Retina (tissue), 1 donor: ENCODE data around the gene ZNF691.
"Not testable (repeated sequence)": the region's sequence is repeated elsewhere in the genome, so short reads cannot be mapped to it uniquely, and the experiment has no call there.

Source experiments
- DNase-seq: peaks from one replicate; pipeline ENCODE4 v3.0.0-alpha.2; 2016

ZNF691 gene

DNA sequence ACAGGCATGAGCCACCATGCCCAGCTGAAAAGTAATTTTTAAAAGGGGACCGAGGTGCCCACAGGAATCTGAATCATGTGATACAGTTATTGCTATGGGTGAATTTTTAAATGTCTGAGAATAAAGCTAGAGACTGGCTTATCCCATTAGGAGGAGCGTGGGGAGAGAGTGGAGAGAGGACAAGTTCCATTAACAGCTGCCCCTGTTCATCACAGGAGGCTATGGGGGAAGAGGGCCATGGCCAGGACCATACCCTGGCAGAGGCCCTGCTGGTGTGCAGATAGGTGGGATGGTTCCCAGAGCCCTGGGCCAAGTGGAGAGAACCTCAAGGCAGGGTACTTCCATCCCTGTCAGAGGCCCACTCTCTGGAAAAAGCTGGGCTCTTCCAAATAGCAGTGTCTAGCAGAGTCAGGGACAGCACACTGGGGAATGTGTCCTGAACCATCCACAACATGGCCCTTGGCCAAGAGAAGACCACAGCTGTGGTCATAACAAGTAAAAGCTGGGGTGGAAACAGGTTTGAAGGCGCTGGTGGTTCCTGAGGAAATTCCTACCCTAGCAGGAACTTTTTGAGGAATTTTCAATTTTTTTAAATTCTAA lies 13.7 kb upstream of the ZNF691 start:
- no peak for DNase-seq

DNA sequence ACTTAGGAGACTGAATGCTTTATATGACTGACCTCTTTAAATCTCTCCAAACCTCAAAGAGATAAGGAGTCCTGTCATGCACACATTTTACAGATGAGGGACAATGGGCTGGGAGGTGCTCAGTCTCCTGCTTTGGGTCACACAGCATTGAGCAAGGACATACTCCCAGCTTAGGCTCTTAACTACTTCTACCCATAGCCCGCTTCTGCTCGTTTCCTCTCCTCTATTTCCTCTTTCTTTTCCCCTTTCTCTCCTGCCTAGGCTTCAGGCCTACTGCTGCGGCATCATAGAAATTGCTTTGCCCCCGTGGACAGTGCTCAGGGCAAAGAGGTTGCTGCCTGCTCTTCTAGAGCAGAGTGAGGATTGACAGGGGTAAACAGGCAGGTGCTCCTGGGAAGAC lies 12.4 kb upstream of the ZNF691 start:
- no peak for DNase-seq

DNA sequence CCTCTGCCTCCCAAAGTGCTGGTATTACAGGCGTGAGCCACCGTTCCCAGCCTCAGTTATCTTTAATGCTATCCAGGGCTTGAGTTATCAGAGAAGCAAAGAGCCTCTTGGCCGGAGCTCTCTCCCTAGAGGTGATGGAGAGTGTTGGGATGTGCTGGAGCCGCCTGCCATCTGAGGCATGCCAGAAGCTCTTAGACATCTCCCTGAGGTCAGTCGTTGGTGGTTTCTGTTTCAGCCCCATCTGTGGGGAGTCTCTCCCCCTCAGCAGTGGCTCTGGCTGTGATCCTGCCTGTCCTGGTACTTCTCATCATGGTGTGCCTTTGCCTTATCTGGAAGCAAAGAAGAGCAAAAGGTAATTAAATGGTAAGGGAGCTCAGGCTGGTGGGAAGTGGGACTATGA lies 11.6 kb upstream of the ZNF691 start:
- DNase-seq = no peak

DNA sequence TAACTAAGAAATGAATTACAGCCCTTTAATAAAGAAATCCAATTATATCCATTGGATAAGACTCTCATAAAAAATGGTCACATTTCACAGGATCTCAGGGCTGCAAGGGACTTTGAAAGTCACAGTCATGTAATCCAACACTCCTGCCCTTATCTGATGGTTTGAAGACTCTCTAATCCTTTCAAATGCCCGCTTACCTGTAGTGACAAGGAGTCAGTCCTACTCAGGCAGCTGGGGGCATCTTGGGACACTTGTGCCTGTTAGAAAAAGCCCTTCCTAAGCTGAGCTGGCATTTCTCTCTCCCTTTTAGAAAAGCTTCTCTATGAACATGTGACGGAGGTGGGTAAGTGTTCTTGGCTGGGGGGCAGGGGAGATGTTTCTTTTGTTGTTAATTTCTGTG lies 11.0 kb upstream of the ZNF691 start:
- DNase-seq = no peak

DNA sequence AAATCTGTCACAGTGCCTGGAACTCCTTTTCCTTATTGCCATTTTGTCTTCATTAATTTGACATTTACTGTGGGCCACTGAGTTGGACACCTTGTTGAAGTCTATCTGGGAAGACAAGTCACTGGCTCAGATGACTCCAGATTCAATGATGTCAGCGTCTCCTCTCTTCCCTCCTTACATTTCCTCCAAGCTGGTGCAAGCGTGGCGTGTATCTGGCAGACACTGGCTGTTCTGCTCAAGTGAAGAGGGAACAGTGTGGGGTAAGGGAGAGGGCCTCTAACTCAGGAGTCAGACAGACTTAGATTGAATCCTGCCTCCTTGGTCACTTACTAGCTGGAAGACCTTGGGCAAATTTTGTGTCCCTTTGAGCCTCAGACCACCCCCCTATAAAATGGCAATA lies 8.7 kb upstream of the ZNF691 start:
- no peak for DNase-seq

DNA sequence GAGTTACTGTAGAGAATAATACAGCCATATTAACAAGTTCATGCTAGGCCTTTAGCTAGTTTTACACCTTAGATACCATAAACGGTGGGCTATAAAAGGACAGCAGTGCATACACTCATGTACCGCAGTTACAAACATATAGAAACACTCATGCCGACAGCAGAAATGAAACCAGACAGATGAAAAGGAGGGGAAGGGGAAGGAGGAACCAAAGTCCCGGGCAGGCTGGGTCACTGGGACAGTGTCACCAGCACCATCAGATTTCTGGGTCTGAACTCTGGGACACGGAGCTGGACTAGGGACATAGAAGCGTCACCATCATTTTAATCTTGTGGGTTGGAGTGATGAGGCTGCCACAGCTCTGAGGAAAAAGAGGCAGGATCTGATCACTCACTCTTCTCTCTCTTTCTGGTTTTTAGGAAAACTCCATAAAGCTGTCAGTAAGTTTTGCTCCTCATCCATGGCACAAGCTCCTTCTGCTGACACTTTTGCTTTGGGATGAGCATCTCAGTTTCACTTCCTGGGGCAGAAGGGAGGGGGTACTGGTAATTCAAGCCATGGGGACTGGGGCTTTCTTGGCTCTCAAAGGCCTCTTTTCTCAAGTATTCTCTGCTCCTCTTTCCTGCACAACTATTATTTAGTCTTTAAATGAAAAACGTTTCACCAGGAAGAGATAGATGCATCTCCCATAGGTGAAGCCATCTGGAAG lies 7.8 kb upstream of the ZNF691 start:
- DNase-seq = no peak

DNA sequence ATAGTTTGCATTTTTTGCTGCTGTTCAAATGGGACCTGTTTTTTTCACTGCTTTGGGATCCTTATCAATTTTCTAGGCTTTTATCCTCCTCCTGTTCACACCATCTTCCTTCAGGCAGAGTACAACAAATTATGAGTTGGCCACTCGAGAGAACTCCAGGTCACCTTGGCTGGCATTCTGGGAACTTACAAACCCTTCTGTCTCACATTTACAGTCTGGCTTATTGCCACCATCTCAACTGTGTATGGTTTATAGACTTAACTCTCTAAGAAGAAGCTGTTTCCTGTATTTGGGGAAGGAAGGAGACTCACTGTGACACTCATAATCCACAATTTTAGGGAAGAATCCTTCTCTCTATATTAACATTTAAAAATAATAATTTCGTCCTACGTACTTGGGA lies 5.4 kb upstream of the ZNF691 start:
- no peak for DNase-seq

DNA sequence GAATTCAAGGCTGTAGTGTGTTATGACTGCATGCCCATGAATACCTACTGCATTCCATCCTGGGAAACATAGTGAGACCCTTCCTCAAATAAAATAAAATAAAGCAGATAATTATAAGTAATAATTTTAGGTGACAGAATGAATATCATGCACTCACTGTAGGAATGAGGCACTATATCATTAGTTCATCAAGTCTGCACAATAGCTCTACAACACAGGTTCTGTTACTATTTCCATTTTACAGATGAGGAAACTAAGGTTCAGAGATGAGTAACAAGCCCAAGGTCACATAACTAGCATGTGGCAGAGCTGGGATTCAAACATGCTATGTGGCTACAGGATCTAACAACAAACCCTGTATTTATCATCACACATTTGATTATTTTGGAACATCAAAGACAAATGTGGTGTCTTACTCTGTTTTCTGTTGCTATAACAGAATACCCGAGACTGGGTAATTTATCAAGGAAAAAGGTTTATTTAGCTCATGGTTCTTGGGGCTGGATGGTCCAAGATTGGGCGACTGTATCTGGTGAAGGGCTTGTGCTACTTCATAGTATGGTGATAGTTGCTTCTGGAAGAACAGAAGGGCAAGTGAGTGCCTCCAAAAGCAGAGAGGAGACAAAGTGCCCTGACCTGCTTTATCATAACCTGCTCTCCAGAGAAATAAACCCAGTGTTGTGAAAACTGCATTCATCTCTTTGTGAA lies 4.8 kb upstream of the ZNF691 start:
- DNase-seq = no peak

DNA sequence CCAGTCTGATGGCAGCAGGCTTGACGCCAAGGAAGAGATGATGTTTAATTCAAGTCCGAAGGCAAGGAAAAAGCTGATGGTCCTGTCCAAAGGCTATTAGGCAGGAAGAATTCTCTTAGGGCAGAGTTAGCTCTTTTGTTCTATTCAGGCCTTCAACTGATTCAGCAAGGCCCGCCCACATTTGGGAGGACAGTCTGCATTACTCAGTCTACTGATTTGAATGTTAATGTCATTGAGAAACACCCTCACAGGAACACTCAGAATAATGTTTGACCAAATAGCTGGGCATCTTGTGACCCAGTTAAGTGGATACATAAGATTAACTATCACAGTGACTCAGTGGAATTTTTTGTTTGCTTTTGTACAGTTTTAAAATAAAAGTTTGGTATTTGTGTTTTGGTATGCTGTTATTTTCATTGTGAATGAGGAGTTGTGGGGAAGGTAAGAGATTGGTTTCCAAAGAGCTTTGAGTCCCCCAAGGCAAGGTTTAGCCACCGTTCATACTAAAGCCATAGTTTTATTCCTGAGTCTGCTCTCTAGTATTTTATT lies 1.7 kb upstream of the ZNF691 start:
- no peak for DNase-seq

DNA sequence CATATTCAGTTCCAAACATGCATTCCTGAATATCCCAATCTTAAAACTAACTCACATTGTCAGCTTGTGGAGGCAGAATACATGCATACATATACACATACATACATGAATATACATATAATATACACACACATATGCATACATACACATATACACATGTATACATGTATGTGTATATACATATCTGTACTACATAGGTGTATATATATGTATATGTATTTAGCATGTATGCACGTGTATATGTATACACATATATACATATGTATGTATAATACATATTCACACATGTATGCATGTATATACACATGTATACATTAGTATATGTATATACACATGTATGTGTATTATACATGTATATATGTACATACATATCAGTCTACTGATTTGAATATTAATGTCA lies 1.2 kb upstream of the ZNF691 start:
- DNase-seq = no peak

DNA sequence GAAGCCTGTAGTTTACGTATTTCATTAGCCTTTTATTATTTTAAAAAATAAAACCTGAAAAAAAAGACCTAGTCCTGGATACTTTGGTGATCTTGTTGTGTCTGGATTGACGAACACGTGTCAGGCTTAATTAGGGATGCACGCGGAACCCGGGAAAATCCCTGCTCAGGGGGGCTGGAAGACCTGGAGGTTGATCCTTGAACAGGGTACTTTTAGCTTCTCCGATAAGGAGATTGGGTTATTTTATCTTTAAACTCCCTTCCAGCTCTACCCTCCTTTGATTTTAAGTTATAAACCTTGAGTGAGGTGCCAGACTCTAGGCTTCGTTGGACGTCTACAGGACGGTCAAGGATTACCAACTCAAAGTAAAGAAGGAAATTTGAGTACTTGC lies 552 bp upstream of the ZNF691 start:
- no peak for DNase-seq

DNA sequence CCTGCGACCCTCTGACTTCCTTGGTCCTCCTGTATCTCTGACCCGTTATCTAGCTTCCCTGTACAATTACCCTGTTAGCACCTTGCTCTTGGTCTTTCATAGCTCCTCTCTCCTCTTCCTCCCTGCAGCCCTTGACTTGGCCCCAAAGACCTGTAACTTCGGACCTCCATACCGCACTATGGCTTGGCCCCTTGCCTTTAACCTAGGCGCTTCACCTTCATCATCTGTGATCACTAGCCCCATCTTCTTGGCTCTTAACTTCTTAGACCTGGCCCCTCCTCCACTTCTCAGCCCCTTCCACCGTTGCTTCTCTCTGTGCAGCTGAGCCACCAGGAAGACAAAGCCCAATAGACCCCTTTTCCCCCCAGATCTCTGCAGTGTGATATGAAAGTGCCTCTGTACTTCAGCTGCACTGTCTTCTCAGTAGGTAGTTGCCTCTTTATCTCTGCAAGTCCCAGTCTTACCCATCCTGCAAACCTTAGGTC lies 740 bp downstream of the ZNF691 start:
- DNase-seq = no peak

DNA sequence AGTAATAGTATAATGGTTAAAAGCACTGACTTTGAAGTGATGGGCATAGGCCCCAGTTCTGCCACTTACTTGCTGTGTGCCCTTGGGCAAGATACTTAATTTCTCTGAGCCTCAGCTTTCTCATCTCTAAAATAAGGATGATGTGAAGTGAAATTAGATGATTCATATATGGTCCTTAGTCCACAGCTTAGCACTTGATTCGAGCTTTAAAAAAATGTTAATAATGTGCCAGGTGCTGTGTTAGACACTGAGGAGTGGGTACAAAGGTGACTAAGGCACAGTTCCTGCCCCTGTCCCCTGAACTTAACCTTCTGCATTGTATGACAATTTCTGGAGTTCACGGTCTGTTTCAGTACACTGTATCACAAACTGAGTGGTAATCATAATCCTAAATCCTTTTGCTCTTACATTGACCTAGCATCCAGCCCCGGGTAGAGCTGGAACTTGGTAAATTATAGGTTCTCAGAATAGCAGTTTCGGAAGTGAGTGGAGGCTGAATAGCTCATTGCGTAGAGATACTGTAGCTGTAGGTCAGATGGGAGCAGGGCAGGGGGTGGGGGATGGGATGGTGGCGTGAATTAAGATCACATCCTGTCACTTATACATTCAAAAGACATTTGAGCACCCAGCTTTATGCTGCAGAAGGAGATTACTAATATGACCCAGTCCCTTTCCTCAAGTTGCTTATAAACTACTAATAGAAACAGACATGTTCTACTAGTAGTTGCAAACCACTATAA lies 1.5 kb downstream of the ZNF691 start:
- no peak for DNase-seq

DNA sequence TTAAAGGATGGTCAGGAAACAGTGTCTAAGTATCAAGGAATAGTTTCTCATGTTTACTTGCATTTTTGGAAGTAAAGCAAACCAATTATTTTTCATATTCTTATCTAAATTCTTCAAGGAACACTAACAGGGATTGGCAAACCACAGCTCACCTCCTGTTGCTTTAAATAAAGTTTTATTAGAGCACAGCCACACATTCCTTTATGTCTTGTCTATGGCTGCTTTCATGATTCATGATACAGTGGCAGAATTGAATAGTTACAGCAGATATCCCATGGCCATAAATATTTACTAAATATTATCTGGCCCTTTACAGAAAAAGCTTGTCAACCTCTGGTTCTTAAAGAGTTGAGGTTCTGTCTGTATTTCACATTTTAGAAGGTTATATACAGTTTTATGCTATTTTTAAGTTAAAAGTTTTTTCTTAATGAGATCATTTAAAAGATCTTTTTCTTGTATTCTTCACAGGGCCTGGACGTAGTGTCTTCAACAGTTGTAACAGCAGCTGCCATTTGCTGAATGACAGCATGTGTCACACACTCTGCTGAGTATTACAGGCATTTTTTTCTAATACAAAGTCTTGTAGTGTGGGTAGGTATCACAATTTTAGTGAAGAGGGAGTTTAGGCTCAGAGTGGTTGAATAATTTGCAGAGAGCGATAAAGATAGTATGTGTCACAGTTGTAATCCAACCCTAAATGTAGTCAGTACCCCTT lies 2.6 kb downstream of the ZNF691 start:
- no peak for DNase-seq

DNA sequence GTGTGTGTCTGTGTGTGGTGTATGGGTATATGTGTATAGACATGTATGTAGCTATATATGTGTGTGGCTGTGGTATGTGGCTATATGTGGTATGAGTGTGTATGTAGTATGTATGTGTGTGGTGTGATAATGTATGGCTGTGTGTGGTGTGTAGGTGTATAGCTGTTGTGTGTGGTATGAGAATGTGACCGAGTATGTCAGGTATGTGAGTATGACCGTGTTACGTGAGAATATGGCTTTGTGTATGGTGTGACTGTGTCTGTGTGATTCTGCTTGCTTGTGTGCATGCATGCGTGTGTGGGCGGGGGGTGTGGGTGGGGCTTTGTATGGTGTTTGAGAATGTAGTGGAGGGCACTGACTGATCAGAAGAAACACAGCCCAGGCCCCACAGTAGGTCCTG lies 3.5 kb downstream of the ZNF691 start:
- no peak for DNase-seq

DNA sequence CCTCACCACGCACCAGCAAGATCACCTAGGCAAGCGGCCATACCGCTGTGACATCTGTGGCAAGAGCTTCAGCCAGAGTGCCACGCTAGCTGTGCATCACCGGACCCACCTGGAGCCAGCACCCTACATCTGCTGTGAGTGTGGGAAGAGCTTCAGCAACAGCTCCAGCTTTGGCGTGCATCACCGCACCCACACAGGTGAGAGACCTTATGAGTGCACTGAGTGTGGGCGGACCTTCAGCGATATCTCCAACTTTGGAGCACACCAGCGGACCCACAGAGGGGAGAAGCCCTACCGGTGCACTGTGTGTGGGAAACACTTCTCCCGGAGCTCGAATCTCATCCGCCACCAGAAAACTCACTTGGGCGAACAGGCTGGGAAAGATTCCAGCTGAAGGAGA lies 5.0 kb downstream of the ZNF691 start:
- DNase-seq = no peak

DNA sequence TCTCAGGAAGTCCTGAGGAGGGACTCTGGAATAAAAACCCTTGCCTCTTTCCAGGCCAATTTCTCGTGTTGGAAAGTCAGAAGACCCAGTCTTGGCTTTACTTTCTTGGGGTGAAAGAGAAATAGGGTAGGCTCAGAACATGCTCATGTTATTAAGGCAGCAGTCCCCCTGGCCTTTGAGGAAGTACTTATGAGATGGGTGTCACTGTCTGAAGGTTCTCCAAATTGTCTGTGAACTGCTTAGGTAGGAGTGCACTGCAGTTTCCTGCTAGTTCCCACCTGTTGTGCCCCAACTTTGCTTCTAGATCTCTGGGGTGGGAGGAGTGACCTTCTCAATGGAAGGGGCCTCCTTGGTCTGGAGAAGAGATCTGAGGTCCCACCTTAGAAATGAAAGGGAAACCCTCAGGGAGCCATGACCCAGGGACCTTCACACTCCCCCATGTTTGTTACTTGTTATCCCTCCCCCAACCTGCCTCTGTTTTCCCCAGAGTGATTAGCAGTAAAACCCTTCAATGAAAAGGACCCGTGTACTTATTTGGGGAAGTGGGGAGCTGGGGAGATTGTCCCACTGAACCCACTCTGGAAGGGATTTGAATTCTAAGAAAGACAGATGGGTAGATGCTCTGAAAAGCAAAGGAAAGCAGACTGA lies 5.7 kb downstream of the ZNF691 start:
- DNase-seq = no peak

DNA sequence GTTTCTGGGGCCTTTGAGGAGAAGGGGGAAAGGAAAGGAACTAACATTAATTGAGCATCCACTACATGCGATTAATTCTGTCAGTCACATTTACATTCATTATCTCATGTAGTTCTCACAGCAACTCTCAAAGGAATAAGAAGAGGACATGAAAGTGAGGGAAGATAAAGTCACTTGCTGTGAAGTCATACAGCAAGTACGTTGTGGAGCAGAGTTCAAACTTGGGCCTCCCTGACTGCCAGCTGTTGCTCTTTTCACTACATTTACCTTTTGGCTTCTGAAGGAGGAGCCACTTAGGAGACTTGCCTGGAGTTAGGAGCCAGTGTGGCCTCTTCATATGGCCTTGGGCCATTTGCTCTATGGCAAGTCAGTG lies 6.2 kb downstream of the ZNF691 start:
- DNase-seq = no peak

DNA sequence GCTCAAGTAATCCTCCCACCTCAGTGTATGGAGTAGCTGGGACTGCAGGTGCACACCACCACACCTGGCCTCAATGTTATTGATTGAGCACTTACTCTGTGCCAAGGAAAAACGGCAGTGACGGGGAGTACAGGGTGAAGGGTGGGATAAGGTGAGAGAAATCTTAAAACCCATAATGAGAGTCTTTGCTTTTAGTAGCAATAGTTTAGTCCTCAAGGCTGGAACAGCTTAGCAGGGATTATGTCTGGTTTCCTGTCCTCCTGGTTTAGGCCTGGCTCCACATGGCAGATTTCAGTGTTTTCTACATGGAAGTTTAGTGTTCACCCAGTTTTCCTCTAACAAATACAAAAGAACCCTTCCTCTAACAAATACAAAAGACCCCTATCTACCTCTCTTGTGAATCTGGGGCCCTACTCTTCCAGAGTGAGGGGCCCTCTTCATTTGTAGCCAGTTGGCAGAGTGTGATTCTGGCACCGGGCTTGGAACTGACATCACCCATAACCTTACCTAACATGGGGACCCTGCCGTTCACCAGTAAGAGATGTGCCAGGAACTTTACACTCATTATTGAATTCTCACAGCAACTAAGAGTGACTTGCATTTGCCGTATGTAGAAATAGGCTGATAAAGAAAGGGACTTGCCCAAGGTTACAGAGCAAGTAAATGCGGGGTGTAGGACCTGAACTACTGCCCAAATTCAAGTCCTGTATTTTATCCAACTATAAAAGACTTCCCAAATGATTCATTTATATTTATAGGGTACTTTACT lies 6.9 kb downstream of the ZNF691 start:
- no peak for DNase-seq

DNA sequence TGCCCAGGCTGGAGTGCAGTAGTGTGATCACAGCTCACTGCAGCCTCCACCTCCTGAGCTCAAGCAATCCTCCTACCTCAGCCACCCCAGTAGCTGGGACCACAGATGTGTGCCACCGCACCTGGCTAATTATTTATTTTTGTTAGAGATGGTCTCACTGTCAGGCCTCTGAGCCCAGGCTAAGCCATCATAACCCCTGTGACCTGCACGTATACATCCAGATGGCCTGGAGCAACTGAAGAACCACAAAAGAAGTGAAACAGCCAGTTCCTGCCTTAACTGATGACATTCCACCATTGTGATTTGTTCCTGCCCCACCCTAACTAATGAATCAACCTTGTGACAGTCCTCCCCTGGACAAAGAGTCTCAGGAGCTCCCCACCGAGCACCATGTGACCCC lies 10.1 kb downstream of the ZNF691 start:
- not testable (repeated sequence) for DNase-seq

DNA sequence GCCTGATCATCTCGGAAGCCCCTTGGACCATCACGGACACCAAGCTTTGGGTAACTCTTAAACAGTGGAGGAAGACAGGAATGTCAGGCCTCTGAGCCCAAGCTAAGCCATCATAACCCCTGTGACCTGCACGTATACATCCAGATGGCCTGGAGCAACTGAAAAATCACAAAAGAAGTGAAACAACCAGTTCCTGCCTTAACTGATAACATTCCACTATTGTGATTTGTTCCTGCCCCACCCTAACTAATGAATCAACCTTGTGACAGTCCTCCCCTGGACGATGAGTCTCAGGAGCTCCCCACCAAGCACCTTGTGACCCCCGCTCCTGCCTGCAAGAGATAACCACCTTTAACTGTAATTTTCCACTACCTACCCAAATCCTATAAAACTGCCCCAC lies 13.0 kb downstream of the ZNF691 start:
- not testable (repeated sequence) for DNase-seq
